Nephron (organoid): Measurements from ENCODE around the gene NKPD1.

Source experiments
- H3K27ac Mint-ChIP-seq, 3 experiments: 2 replicates each; pipeline ENCODE4 v1.8.0; 2020; ENCODE audit warnings: mixed read lengths in 3 of 3, mild to moderate bottlenecking in 2 of 3, moderate library complexity in 1 of 3
- H3K27me3 Mint-ChIP-seq: 2 replicates; pipeline ENCODE4 v1.8.0; 2021; ENCODE audit warnings: low read depth, mild to moderate bottlenecking, moderate library complexity, mixed read lengths
- H3K36me3 Mint-ChIP-seq: 2 replicates; pipeline ENCODE4 v1.8.0; 2020; ENCODE audit warnings: low read depth, mixed read lengths
- H3K4me1 Mint-ChIP-seq: 2 replicates; pipeline ENCODE4 v1.8.0; 2020; ENCODE audit warnings: mixed read lengths
- H3K4me3 Mint-ChIP-seq, 3 experiments: 2 replicates each; pipeline ENCODE4 v1.8.0; 2020; ENCODE audit warnings: mild to moderate bottlenecking in 3 of 3, mixed read lengths in 3 of 3, moderate library complexity in 2 of 3
- H3K9me3 Mint-ChIP-seq: 2 replicates; pipeline ENCODE4 v1.8.0; 2020; ENCODE audit warnings: mixed read lengths
- CTCF ChIP-seq, 3 experiments: fragments of 200-600 bp; sonication (generic); IDR thresholded peaks; one replicate each; pipeline ENCODE4 v1.5.0; 2021; ENCODE audit warnings: antibody characterized with exemption in 3 of 3; ENCODE audit not compliant: unreplicated experiment in 3 of 3

NKPD1 gene

DNA sequence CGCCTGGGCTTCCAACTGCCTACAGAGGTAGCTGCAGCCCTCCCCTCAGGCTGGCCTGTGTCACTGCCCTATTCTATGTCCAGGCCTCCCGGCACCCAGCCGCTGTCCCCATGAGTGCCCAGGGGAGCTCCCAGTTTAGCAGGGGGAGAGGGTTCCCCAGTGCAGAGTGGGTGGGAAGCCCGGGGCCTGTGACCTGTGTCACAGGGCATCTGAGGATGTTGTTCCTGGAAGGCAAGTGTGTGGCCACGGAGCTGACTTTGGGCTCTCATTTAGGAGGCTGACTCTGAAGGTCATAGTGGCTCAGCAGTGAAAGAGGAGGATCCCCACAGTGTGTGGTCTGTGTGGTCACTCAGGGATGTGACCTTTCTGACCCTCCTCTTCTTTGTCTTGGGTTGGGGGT is 42.7 kb downstream of the NKPD1 start:
- Mint-ChIP-seq H3K4me3 (no peak overlapping the region), H3K27ac (peak overlapping the region in 1 of 3 experiments; percentile 49), H3K4me1 (peaks cover 50% of the 10 kb centered on the region), H3K9me3 (no peaks in the 10 kb centered on the region), H3K27me3 (no peaks in the 10 kb centered on the region), H3K36me3 (no peaks in the 10 kb centered on the region)
- TF ChIP-seq CTCF (IDR thresholded peaks at IDR 0.05; ENCODE audit: unreplicated experiment in 3 of 3) = no peak

DNA sequence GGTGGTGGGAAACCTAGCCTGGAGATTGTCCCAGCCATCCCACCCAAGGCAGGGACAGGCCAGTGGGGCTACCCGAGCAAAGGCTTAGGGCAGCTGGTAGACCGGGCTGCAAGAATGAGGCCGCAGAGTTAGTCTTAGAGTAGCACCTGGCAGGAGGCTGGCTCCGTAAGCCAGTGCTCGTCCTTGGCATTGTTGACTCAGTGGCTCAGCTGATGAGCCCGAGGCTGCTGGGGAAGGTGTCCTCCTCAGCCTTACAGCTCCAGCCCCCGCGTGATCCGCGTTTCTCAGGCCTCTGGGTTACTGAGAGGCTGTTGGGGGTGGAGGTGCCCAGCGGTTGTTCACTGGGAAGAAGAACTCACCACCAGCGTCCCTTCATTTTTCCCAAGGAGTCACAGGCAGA is 43.1 kb downstream of the NKPD1 start:
- no peak for TF ChIP-seq CTCF (IDR thresholded peaks at IDR 0.05; ENCODE audit: unreplicated experiment in 3 of 3)
- H3K4me1 Mint-ChIP-seq = peaks cover 49% of the 10 kb centered on the region
- no peak overlapping the region for H3K4me3 Mint-ChIP-seq
- H3K36me3 Mint-ChIP-seq = no peaks in the 10 kb centered on the region
- peak overlapping the region in 1 of 3 experiments; percentile 49 for H3K27ac Mint-ChIP-seq
- no peaks in the 10 kb centered on the region for H3K27me3 Mint-ChIP-seq
- no peaks in the 10 kb centered on the region for H3K9me3 Mint-ChIP-seq

DNA sequence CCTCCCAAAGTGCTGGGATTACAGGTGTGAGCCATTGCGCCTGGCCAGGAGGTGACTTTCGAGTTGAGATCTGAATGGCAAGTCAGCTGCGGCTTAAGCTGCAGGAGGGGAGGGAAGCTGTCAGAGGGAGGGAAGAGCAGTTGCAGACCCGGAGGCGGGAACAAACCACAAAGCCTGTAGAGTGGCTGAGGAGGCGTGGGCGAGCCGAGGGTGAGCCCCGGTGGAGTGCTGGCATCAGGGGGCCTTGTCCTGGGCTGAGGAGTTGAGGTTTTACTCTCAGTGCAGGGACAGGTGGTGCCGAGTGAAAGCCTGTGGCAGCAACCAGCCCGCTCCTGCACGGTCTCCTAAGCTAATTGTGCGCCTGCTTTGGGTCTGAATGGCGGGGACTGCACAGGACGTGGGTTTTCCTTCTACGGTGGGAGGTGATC is 43.6 kb downstream of the NKPD1 start:
- H3K4me3 Mint-ChIP-seq = no peak overlapping the region
- H3K4me1 Mint-ChIP-seq = peaks cover 44% of the 10 kb centered on the region
- no peak overlapping the region for H3K27ac Mint-ChIP-seq
- H3K27me3 Mint-ChIP-seq = no peaks in the 10 kb centered on the region
- H3K9me3 Mint-ChIP-seq = no peaks in the 10 kb centered on the region
- no peaks in the 10 kb centered on the region for H3K36me3 Mint-ChIP-seq
- no peak for TF ChIP-seq CTCF (IDR thresholded peaks at IDR 0.05; ENCODE audit: unreplicated experiment in 3 of 3)

GRCh38 chr19:45115809-45116615 is 44.8 kb downstream of the NKPD1 start:
- Mint-ChIP-seq H3K27ac (no peak overlapping the region), H3K4me1 (peaks cover 36% of the 10 kb centered on the region), H3K27me3 (no peaks in the 10 kb centered on the region), H3K36me3 (no peaks in the 10 kb centered on the region), H3K4me3 (no peak overlapping the region), H3K9me3 (no peaks in the 10 kb centered on the region)
- TF ChIP-seq CTCF (IDR thresholded peaks at IDR 0.05; ENCODE audit: unreplicated experiment in 3 of 3) = no peak

DNA sequence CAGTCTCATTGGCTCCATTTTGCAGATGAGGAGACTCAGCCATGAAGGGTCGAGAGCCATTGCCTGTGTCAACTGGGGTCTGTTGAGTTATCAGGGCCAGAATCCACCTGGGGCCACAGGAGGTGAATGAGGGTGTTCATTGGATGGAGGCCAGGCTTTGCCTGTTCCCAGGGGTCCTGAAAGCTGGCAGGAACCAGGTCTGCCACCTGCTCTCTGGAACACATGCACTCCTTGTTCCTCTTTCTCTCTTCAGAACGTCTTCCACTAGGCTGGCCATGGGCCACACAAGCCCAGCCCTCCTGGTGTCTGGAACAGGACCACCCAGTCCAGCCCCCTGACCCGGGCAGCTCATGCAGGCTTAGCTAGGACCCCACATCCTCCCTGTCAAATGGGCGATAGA is 46.7 kb downstream of the NKPD1 start:
- Mint-ChIP-seq H3K9me3 (no peaks in the 10 kb centered on the region), H3K27ac (peak overlapping the region in 1 of 3 experiments; percentile 54), H3K4me3 (no peak overlapping the region), H3K4me1 (peaks cover 32% of the 10 kb centered on the region), H3K27me3 (no peaks in the 10 kb centered on the region), H3K36me3 (no peaks in the 10 kb centered on the region)
- TF ChIP-seq CTCF (IDR thresholded peaks at IDR 0.05; ENCODE audit: unreplicated experiment in 3 of 3) = no peak

DNA sequence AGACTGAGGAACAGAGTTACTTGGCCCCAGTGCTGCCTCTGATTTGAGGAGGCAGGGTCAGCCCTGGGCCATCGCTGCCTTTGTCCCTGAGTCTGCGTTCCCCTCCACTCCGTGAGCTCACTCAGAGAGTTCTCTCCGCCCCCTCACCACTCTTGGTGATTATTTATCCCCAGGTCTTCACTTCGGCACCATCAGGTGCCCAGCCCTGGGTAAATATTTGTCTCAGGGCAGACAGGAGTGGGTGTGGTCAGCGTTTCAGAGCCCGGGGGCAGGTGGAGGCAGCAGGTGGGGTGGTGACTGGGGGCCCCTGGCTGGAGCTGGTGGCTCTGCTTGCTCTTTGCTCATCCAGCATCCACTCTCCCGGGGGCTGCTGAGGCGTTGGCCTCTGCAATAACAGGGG is 47.2 kb downstream of the NKPD1 start:
- TF ChIP-seq CTCF (IDR thresholded peaks at IDR 0.05; ENCODE audit: unreplicated experiment in 3 of 3) = no peak
- Mint-ChIP-seq H3K27ac (peak overlapping the region in 1 of 3 experiments; percentile 54), H3K36me3 (no peaks in the 10 kb centered on the region), H3K4me3 (no peak overlapping the region), H3K27me3 (no peaks in the 10 kb centered on the region), H3K9me3 (no peaks in the 10 kb centered on the region), H3K4me1 (peaks cover 32% of the 10 kb centered on the region)
